Measurements from ENCODE around the gene C1orf21.

Gene C1orf21

GRCh38 chr1:184664042-184664660, 277.3 kb downstream of the C1orf21 start (continued):
- TF ChIP-seq ZC3H10 (CRISPR knock-in tag; IDR thresholded peaks at IDR 0.05) (no peak), BACH2 (CRISPR knock-in tag; IDR thresholded peaks at IDR 0.05; ENCODE audit: borderline replicate concordance) (no peak), GLIS3 (CRISPR knock-in tag; IDR thresholded peaks at IDR 0.05) (no peak)

- no peak for TF ChIP-seq TOX (CRISPR knock-in tag; IDR thresholded peaks at IDR 0.05; ENCODE audit: borderline replicate concordance)
- TF ChIP-seq ARNTL (CRISPR knock-in tag; IDR thresholded peaks at IDR 0.05; ENCODE audit: borderline replicate concordance, low read depth), result no peak
- no peak for TF ChIP-seq ISL1 (CRISPR knock-in tag; IDR thresholded peaks at IDR 0.05)
- TF ChIP-seq ZNF8 (CRISPR knock-in tag; IDR thresholded peaks at IDR 0.05), result no peak
- no peak for TF ChIP-seq CSDC2 (CRISPR knock-in tag; IDR thresholded peaks at IDR 0.05)
- TF ChIP-seq ESRRG (CRISPR knock-in tag; IDR thresholded peaks at IDR 0.05), result no peak
- TF ChIP-seq, protein P1, sequence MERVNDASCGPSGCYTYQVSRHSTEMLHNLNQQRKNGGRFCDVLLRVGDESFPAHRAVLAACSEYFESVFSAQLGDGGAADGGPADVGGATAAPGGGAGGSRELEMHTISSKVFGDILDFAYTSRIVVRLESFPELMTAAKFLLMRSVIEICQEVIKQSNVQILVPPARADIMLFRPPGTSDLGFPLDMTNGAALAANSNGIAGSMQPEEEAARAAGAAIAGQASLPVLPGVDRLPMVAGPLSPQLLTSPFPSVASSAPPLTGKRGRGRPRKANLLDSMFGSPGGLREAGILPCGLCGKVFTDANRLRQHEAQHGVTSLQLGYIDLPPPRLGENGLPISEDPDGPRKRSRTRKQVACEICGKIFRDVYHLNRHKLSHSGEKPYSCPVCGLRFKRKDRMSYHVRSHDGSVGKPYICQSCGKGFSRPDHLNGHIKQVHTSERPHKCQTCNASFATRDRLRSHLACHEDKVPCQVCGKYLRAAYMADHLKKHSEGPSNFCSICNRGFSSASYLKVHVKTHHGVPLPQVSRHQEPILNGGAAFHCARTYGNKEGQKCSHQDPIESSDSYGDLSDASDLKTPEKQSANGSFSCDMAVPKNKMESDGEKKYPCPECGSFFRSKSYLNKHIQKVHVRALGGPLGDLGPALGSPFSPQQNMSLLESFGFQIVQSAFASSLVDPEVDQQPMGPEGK (CRISPR knock-in tag; IDR thresholded peaks at IDR 0.05; ENCODE audit: borderline replicate concordance), result no peak
- TF ChIP-seq ZFP3 (CRISPR knock-in tag; IDR thresholded peaks at IDR 0.05), result no peak
- TF ChIP-seq RARB (CRISPR knock-in tag; IDR thresholded peaks at IDR 0.05), result no peak
- TF ChIP-seq, protein P2, sequence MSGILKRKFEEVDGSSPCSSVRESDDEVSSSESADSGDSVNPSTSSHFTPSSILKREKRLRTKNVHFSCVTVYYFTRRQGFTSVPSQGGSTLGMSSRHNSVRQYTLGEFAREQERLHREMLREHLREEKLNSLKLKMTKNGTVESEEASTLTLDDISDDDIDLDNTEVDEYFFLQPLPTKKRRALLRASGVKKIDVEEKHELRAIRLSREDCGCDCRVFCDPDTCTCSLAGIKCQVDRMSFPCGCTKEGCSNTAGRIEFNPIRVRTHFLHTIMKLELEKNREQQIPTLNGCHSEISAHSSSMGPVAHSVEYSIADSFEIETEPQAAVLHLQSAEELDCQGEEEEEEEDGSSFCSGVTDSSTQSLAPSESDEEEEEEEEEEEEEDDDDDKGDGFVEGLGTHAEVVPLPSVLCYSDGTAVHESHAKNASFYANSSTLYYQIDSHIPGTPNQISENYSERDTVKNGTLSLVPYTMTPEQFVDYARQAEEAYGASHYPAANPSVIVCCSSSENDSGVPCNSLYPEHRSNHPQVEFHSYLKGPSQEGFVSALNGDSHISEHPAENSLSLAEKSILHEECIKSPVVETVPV (CRISPR knock-in tag; IDR thresholded peaks at IDR 0.05), result no peak
- TF ChIP-seq GLIS3 (CRISPR knock-in tag; IDR thresholded peaks at IDR 0.05), result no peak
- no peak for ATAC-seq
These were observed 277.8 kb downstream of the C1orf21 start for GRCh38 chr1:184664661-184665060.

GRCh38 chr1:184665360-184665759, 278.5 kb downstream of the C1orf21 start:
- TF ChIP-seq TCF4 (CRISPR knock-in tag; IDR thresholded peaks at IDR 0.05; ENCODE audit: borderline replicate concordance), result no peak
- no peak for TF ChIP-seq CSDC2 (CRISPR knock-in tag; IDR thresholded peaks at IDR 0.05)
- TF ChIP-seq BACH2 (CRISPR knock-in tag; IDR thresholded peaks at IDR 0.05; ENCODE audit: borderline replicate concordance), result no peak
- no peak for TF ChIP-seq OSR1 (CRISPR knock-in tag; IDR thresholded peaks at IDR 0.05)
- no peak for TF ChIP-seq ZC3H10 (CRISPR knock-in tag; IDR thresholded peaks at IDR 0.05)
- TF ChIP-seq ZNF70 (CRISPR knock-in tag; IDR thresholded peaks at IDR 0.05), result no peak
- TF ChIP-seq ZNF8 (CRISPR knock-in tag; IDR thresholded peaks at IDR 0.05), result no peak
- TF ChIP-seq, protein P1 (CRISPR knock-in tag; IDR thresholded peaks at IDR 0.05; ENCODE audit: borderline replicate concordance), result no peak
- no peak for TF ChIP-seq ESRRG (CRISPR knock-in tag; IDR thresholded peaks at IDR 0.05)
- ATAC-seq, result no peak

GRCh38 chr1:184669391-184669790, 282.6 kb downstream of the C1orf21 start:
- TF ChIP-seq ARNTL (CRISPR knock-in tag; IDR thresholded peaks at IDR 0.05; ENCODE audit: borderline replicate concordance, low read depth) (no peak), SNAI2 (CRISPR knock-in tag; IDR thresholded peaks at IDR 0.05) (no peak), GLIS3 (CRISPR knock-in tag; IDR thresholded peaks at IDR 0.05) (no peak), OSR1 (CRISPR knock-in tag; IDR thresholded peaks at IDR 0.05) (no peak), BACH2 (CRISPR knock-in tag; IDR thresholded peaks at IDR 0.05; ENCODE audit: borderline replicate concordance) (no peak), TOX (CRISPR knock-in tag; IDR thresholded peaks at IDR 0.05; ENCODE audit: borderline replicate concordance) (no peak), CREB5 (CRISPR knock-in tag; IDR thresholded peaks at IDR 0.05; ENCODE audit: low read depth) (no peak), ZFP3 (CRISPR knock-in tag; IDR thresholded peaks at IDR 0.05) (no peak), RARB (CRISPR knock-in tag; IDR thresholded peaks at IDR 0.05) (no peak), ZC3H10 (CRISPR knock-in tag; IDR thresholded peaks at IDR 0.05) (no peak)
- TF ChIP-seq, protein P1 (CRISPR knock-in tag; IDR thresholded peaks at IDR 0.05; ENCODE audit: borderline replicate concordance), result no peak
- TF ChIP-seq, protein P3, sequence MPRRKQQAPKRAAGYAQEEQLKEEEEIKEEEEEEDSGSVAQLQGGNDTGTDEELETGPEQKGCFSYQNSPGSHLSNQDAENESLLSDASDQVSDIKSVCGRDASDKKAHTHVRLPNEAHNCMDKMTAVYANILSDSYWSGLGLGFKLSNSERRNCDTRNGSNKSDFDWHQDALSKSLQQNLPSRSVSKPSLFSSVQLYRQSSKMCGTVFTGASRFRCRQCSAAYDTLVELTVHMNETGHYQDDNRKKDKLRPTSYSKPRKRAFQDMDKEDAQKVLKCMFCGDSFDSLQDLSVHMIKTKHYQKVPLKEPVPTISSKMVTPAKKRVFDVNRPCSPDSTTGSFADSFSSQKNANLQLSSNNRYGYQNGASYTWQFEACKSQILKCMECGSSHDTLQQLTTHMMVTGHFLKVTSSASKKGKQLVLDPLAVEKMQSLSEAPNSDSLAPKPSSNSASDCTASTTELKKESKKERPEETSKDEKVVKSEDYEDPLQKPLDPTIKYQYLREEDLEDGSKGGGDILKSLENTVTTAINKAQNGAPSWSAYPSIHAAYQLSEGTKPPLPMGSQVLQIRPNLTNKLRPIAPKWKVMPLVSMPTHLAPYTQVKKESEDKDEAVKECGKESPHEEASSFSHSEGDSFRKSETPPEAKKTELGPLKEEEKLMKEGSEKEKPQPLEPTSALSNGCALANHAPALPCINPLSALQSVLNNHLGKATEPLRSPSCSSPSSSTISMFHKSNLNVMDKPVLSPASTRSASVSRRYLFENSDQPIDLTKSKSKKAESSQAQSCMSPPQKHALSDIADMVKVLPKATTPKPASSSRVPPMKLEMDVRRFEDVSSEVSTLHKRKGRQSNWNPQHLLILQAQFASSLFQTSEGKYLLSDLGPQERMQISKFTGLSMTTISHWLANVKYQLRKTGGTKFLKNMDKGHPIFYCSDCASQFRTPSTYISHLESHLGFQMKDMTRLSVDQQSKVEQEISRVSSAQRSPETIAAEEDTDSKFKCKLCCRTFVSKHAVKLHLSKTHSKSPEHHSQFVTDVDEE (CRISPR knock-in tag; IDR thresholded peaks at IDR 0.05), result no peak
- no peak for ATAC-seq
